HL-60 (cell line): Measurements from ENCODE around the gene SWI5.

Experiments
- DNase-seq, 2 experiments: peaks; one replicate each; pipeline ENCODE4 v3.0.0-alpha.2; 2010 to 2020; ENCODE audit warnings: low read depth in 1 of 2, low spot score in 1 of 2
- H3K27ac ChIP-seq: fragments of 250-450 bp; sonication (Bioruptor Pico); replicated peaks from 2 replicates; pipeline ENCODE4 v1.5.1; 2020; ENCODE audit warnings: mild to moderate bottlenecking, moderate library complexity
- H3K27me3 ChIP-seq: fragments of 250-450 bp; sonication (Bioruptor Pico); 2 replicates; pipeline ENCODE4 v1.5.1; 2021; ENCODE audit warnings: mild to moderate bottlenecking, moderate library complexity; ENCODE audit not compliant: insufficient read depth, poor library complexity, severe bottlenecking
- H3K4me3 ChIP-seq: replicated peaks from 2 replicates; pipeline ENCODE4 v1.5.1; 2011; ENCODE audit warnings: mild to moderate bottlenecking, control low read depth, low read length; ENCODE audit not compliant: insufficient read depth
- GABPA ChIP-seq: IDR thresholded peaks from 2 replicates; pipeline ENCODE4 v1.6.1; 2012; ENCODE audit warnings: low read depth
- POLR2AphosphoS5 ChIP-seq: IDR thresholded peaks from 2 replicates; pipeline ENCODE4 v1.6.1; 2012; ENCODE audit warnings: low read depth
- SPI1 ChIP-seq: IDR thresholded peaks from 2 replicates; pipeline ENCODE4 v1.6.1; 2012; ENCODE audit warnings: low read depth, mild to moderate bottlenecking, borderline replicate concordance
- TF ChIP-seq, protein P1 (sequence below): IDR thresholded peaks from one replicate; pipeline ENCODE4 v1.5.1; 2011; ENCODE audit warnings: low read length, control low read depth, inconsistent platforms; ENCODE audit not compliant: insufficient read depth
- TF ChIP-seq, protein P2 (sequence below): IDR thresholded peaks from 2 replicates; pipeline ENCODE4 v1.6.1; 2012; ENCODE audit warnings: low read depth; ENCODE audit not compliant: insufficient replicate concordance

Gene SWI5

DNA sequence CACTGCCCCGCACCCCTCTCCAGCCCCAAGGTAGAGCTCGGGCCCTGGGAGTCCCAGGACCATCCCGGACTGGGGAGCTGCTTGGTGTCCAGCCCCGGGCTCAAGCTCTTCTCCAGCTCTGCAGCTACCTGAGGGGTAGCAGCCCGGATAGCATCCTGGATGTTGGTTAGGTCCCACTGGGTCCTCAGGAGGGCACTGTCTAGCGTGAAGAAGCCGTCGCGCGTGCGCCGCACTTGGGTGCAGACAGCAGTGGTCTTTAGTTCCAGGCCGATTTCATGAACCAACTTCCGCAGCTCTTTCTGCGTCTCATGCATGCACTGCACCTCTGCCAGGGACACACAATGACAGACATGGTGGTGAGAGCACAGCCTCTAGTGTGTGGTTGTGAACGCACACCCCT, 33.5 kb downstream of the SWI5 start:
- Histone ChIP-seq H3K27me3 (no peaks in the 10 kb centered on the region), H3K4me3 (no peak overlapping the region), H3K27ac (no peak overlapping the region)
- TF ChIP-seq, protein P1, sequence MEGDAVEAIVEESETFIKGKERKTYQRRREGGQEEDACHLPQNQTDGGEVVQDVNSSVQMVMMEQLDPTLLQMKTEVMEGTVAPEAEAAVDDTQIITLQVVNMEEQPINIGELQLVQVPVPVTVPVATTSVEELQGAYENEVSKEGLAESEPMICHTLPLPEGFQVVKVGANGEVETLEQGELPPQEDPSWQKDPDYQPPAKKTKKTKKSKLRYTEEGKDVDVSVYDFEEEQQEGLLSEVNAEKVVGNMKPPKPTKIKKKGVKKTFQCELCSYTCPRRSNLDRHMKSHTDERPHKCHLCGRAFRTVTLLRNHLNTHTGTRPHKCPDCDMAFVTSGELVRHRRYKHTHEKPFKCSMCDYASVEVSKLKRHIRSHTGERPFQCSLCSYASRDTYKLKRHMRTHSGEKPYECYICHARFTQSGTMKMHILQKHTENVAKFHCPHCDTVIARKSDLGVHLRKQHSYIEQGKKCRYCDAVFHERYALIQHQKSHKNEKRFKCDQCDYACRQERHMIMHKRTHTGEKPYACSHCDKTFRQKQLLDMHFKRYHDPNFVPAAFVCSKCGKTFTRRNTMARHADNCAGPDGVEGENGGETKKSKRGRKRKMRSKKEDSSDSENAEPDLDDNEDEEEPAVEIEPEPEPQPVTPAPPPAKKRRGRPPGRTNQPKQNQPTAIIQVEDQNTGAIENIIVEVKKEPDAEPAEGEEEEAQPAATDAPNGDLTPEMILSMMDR, result no peak
- no peak for TF ChIP-seq GABPA
- no peak for TF ChIP-seq SPI1
- DNase-seq, result no peak

DNA sequence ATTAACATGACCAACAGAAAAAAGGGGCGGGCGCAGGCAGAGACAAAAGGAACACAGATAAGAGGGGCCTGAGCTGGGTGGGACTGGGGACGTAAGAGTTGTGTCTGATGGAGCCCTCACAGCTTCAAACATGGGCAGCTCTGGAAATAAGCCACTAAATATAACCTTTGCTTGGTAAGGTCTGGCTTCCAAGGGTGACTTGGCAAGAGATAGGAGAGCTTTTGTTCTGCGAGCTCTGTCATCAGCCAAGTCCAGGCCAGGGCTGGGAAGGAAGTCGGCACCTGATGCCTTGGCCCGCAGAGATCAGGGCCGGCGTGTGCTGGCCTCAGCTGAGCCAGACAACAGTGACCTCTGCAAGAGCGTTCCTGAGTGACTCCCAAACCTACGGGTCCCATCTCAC, 34.4 kb downstream of the SWI5 start:
- no peak for DNase-seq
- TF ChIP-seq SPI1, result no peak
- no peak for TF ChIP-seq POLR2AphosphoS5
- TF ChIP-seq GABPA, result no peak
- TF ChIP-seq, protein P1, result no peak
- TF ChIP-seq, protein P2, sequence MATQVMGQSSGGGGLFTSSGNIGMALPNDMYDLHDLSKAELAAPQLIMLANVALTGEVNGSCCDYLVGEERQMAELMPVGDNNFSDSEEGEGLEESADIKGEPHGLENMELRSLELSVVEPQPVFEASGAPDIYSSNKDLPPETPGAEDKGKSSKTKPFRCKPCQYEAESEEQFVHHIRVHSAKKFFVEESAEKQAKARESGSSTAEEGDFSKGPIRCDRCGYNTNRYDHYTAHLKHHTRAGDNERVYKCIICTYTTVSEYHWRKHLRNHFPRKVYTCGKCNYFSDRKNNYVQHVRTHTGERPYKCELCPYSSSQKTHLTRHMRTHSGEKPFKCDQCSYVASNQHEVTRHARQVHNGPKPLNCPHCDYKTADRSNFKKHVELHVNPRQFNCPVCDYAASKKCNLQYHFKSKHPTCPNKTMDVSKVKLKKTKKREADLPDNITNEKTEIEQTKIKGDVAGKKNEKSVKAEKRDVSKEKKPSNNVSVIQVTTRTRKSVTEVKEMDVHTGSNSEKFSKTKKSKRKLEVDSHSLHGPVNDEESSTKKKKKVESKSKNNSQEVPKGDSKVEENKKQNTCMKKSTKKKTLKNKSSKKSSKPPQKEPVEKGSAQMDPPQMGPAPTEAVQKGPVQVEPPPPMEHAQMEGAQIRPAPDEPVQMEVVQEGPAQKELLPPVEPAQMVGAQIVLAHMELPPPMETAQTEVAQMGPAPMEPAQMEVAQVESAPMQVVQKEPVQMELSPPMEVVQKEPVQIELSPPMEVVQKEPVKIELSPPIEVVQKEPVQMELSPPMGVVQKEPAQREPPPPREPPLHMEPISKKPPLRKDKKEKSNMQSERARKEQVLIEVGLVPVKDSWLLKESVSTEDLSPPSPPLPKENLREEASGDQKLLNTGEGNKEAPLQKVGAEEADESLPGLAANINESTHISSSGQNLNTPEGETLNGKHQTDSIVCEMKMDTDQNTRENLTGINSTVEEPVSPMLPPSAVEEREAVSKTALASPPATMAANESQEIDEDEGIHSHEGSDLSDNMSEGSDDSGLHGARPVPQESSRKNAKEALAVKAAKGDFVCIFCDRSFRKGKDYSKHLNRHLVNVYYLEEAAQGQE, result no peak
- H3K27me3 ChIP-seq, result no peaks in the 10 kb centered on the region
- no peak overlapping the region for H3K4me3 ChIP-seq
- no peak overlapping the region for H3K27ac ChIP-seq

DNA sequence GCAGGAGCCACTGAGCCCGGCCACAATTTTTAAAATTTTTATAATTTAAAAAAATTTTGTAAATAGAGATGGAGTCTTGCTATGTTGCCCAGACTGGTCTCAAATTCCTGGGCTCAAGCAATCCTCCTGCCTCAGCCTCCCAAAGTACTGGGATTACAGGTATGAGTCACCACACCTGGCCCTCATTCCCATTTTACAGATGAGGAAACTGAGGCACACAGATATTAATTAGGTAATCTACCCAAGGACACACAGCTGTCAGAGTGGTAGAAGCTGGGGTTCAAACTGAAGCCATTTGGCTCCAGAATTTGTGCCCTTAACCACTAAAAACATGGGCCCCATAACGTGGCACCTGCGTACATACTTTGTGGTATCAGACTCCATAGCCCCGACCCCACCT, 38.6 kb downstream of the SWI5 start:
- TF ChIP-seq, protein P2, result no peak
- no peak for DNase-seq
- H3K27ac ChIP-seq, result no peak overlapping the region
- H3K27me3 ChIP-seq, result no peaks in the 10 kb centered on the region
- H3K4me3 ChIP-seq, result no peak overlapping the region

DNA sequence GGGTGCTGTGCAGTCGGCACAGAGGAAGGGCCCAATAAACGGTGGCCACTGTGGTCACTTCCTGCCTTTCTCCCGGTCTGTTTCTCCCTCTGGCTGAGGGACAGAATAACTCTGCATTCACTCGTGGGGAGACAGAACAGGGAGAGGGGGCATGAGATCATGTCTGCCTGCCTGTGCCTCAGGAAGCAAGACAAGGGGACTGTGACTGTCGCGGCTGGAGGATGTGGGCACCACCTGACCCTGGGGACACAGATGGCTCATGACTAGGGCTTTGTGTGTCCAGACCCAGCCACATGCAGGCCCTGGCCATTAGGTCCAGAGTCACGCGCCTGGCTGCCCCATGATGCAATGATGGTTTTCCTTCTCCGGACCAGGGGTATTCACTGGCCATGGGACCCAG, 40.3 kb downstream of the SWI5 start:
- DNase-seq, result no peak
- H3K27ac ChIP-seq, result no peak overlapping the region
- no peaks in the 10 kb centered on the region for H3K27me3 ChIP-seq
- TF ChIP-seq, protein P2, result no peak
- no peak for TF ChIP-seq POLR2AphosphoS5
- TF ChIP-seq SPI1, result no peak
- H3K4me3 ChIP-seq, result no peak overlapping the region
